MM.1S (cell line): Measurements from ENCODE around the gene GBX2.

Experiments used
- DNase-seq: peaks from one replicate; pipeline ENCODE4 v3.0.0-alpha.2; 2015
- H2AFZ ChIP-seq: fragments of 300-600 bp; sonication (generic); 2 replicates; pipeline ENCODE4 v1.6.0; 2016; ENCODE audit warnings: antibody characterized with exemption, low read length
- H3F3A ChIP-seq: fragments of 300-600 bp; sonication (generic); 2 replicates; pipeline ENCODE4 v1.6.1; 2016; ENCODE audit warnings: mild to moderate bottlenecking, antibody characterized with exemption, low read length, moderate library complexity, mixed read lengths; ENCODE audit not compliant: insufficient read depth
- H3K27ac ChIP-seq: fragments of 300-600 bp; sonication (generic); 2 replicates; pipeline ENCODE4 v1.5.1; 2016; ENCODE audit warnings: mild to moderate bottlenecking, low read length
- H3K27me3 ChIP-seq: fragments of 300-600 bp; sonication (generic); replicated peaks from 2 replicates; pipeline ENCODE4 v1.6.0; 2016; ENCODE audit warnings: low read length; ENCODE audit not compliant: insufficient read depth
- H3K36me3 ChIP-seq: fragments of 300-600 bp; sonication (generic); replicated peaks from 2 replicates; pipeline ENCODE4 v1.6.1; 2016; ENCODE audit warnings: mild to moderate bottlenecking, low read length, mixed read lengths; ENCODE audit not compliant: insufficient read depth
- H3K4me1 ChIP-seq: fragments of 300-600 bp; sonication (generic); 2 replicates; pipeline ENCODE4 v1.6.1; 2016; ENCODE audit warnings: low read length, mixed read lengths
- H3K4me2 ChIP-seq: fragments of 300-600 bp; sonication (generic); 2 replicates; pipeline ENCODE4 v1.6.0; 2016; ENCODE audit warnings: low read depth, low read length
- H3K4me3 ChIP-seq: fragments of 300-600 bp; sonication (generic); 2 replicates; pipeline ENCODE4 v1.5.1; 2016; ENCODE audit warnings: low read length, mixed read lengths
- H3K79me2 ChIP-seq: fragments of 300-600 bp; sonication (generic); 2 replicates; pipeline ENCODE4 v1.6.1; 2016; ENCODE audit warnings: mixed run types, low read length, mixed read lengths
- H3K9ac ChIP-seq: fragments of 300-600 bp; sonication (generic); 2 replicates; pipeline ENCODE4 v1.6.1; 2016; ENCODE audit warnings: low read length, mixed read lengths
- H3K9me2 ChIP-seq: fragments of 300-600 bp; sonication (generic); replicated peaks from 2 replicates; pipeline ENCODE4 v1.6.1; 2016; ENCODE audit warnings: mild to moderate bottlenecking, low read length, mixed read lengths; ENCODE audit not compliant: insufficient read depth
- H3K9me3 ChIP-seq: fragments of 300-600 bp; sonication (generic); replicated peaks from 2 replicates; pipeline ENCODE4 v1.6.1; 2016; ENCODE audit warnings: mild to moderate bottlenecking, low read length, mixed read lengths; ENCODE audit not compliant: insufficient read depth
- H4K20me1 ChIP-seq: fragments of 300-600 bp; sonication (generic); 2 replicates; pipeline ENCODE4 v1.6.1; 2016; ENCODE audit warnings: mild to moderate bottlenecking, low read length, moderate library complexity, mixed read lengths; ENCODE audit not compliant: insufficient read depth
- CTCF ChIP-seq: fragments of 300-600 bp; sonication (generic); IDR thresholded peaks from 2 replicates; pipeline ENCODE4 v1.5.1; 2016; ENCODE audit warnings: antibody characterized with exemption, low read length, mixed read lengths
- EZH2 ChIP-seq: fragments of 300-600 bp; sonication (generic); optimal IDR thresholded peaks from 2 replicates; pipeline ENCODE3; 2017; ENCODE audit warnings: low read depth, mild to moderate bottlenecking, antibody characterized with exemption, low read length, mixed read lengths
- EZH2phosphoT487 ChIP-seq: fragments of 300-600 bp; sonication (generic); IDR thresholded peaks from 2 replicates; pipeline ENCODE4 v1.6.1; 2018; ENCODE audit warnings: antibody characterized with exemption, low read length

Gene GBX2

GRCh38 chr2:236128321-236128720, 39.9 kb downstream of the GBX2 start:
- no peaks in the 10 kb centered on the region for H3K27me3 ChIP-seq
- TF ChIP-seq EZH2phosphoT487 (no peak), EZH2 (no peak), CTCF (no peak)
- H2AFZ ChIP-seq: no peak overlapping the region

DNA sequence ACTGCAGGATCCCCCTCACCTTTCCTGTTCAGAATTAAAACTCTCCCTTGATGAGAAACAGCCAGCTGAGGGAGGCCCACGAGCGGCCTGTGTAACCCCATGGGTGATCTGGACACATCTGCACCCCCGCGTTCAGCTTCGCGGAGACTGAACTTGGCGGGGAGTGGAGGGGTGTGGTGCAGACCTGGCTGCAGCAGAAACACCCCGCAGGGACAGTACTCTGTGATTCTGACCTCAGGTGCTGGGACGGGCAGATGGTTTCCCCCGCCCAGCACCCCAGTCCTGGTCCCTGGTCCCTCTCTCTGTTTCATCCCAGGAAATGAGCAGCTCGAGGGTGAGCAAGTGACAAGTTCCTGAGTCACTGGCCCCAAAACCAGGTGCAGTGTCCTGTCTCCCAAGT, 41.2 kb downstream of the GBX2 start:
- Histone ChIP-seq H3F3A (no peaks in the 10 kb centered on the region), H4K20me1 (no peaks in the 10 kb centered on the region), H3K4me1 (no peaks in the 10 kb centered on the region), H3K79me2 (no peaks in the 10 kb centered on the region), H2AFZ (no peak overlapping the region), H3K9me2 (no peaks in the 10 kb centered on the region), H3K27ac (no peak overlapping the region), H3K9me3 (no peaks in the 10 kb centered on the region), H3K4me3 (no peak overlapping the region), H3K4me2 (no peak overlapping the region), H3K27me3 (no peaks in the 10 kb centered on the region), H3K36me3 (no peaks in the 10 kb centered on the region), H3K9ac (no peak overlapping the region)
- TF ChIP-seq EZH2 (no peak), CTCF (no peak), EZH2phosphoT487 (no peak)
- no peak for DNase-seq

More at GRCh38 chr2:236128321-236128720, 39.9 kb downstream of the GBX2 start:
- Histone ChIP-seq H3K9ac (no peak overlapping the region), H4K20me1 (no peaks in the 10 kb centered on the region), H3K4me3 (no peak overlapping the region), H3K9me2 (no peaks in the 10 kb centered on the region), H3K36me3 (no peaks in the 10 kb centered on the region), H3K27ac (no peak overlapping the region), H3K4me1 (no peaks in the 10 kb centered on the region), H3K9me3 (no peaks in the 10 kb centered on the region), H3F3A (no peaks in the 10 kb centered on the region), H3K4me2 (no peak overlapping the region), H3K79me2 (no peaks in the 10 kb centered on the region)
- no peak for DNase-seq

- Histone ChIP-seq H3K27ac (no peak overlapping the region), H3F3A (no peaks in the 10 kb centered on the region), H3K36me3 (no peaks in the 10 kb centered on the region), H3K4me1 (no peaks in the 10 kb centered on the region), H3K79me2 (no peaks in the 10 kb centered on the region), H3K27me3 (no peaks in the 10 kb centered on the region), H3K9me3 (no peaks in the 10 kb centered on the region), H3K9me2 (no peaks in the 10 kb centered on the region), H3K9ac (no peak overlapping the region), H4K20me1 (no peaks in the 10 kb centered on the region), H3K4me3 (no peak overlapping the region), H2AFZ (no peak overlapping the region), H3K4me2 (no peak overlapping the region)
- DNase-seq: no peak
- TF ChIP-seq EZH2phosphoT487: no peak
- no peak for TF ChIP-seq EZH2
- TF ChIP-seq CTCF: no peak
Measured at GRCh38 chr2:236125541-236125940, 42.6 kb downstream of the GBX2 start.
